GM12878 (cell line): Measurements from ENCODE around the gene ANKRD37. TPM values are rescaled to one million over a fixed set of nuclear protein-coding genes. Genes with fewer than 3 reads are reported as not detected.

Source experiments
- ATAC-seq: fragments of 200-7000 bp; cut with Tn5 transposase; 3 replicates; pipeline ENCODE4 v1.9.1; 2020; ENCODE audit warnings: mild to moderate bottlenecking, moderate library complexity
- BruUV-seq: library from RNA; stranded (reverse); fragments of 400-500 nt; replicated peaks from 2 replicates; lab custom pipeline; 2021; lab: Mats Ljungman, UMichigan
- CTCF ChIA-PET: fragments of 300-600 bp; sonication (Branson Sonifier 250); formaldehyde crosslinking; extraction: SDS; loops from one replicate; lab custom pipeline; 2021; ENCODE audit warnings: inconsistent platforms; lab: Yijun Ruan, JAX
- POLR2A ChIA-PET: fragments of 350-600 bp; formaldehyde crosslinking; extraction: SDS; loops from one replicate; lab custom pipeline; 2021; ENCODE audit warnings: inconsistent platforms; lab: Charles Lee
- RAD21 ChIA-PET: fragments of 300-600 bp; sonication (Branson Sonifier 250); formaldehyde crosslinking; loops from one replicate; lab custom pipeline; 2023; ENCODE audit warnings: antibody characterized with exemption; ENCODE audit not compliant: unreplicated experiment; lab: Charles Lee
- SMC1A ChIA-PET: fragments of 300-600 bp; sonication (Branson Sonifier 250); formaldehyde crosslinking; loops from one replicate; lab custom pipeline; 2023; ENCODE audit not compliant: unreplicated experiment, uncharacterized antibody; lab: Charles Lee
- DNase-seq: peaks from one replicate; pipeline ENCODE4 v3.0.0-alpha.2; 2011; ENCODE audit warnings: low read depth, low spot score
- FAIRE-seq: peaks from 3 replicates; lab custom pipeline; 2011; peaks lifted over from hg19 to GRCh38; lab: Jason Lieb, UNC
- H2AFZ ChIP-seq: 2 replicates; pipeline ENCODE4 v1.6.0; 2011; ENCODE audit warnings: low read depth, low read length, control low read depth; ENCODE audit not compliant: control insufficient read depth
- H3K27ac ChIP-seq: 2 replicates; pipeline ENCODE4 v1.5.1; 2011; ENCODE audit warnings: control low read depth; ENCODE audit not compliant: control insufficient read depth, insufficient read depth
- H3K27me3 ChIP-seq, 2 experiments: replicated peaks in 1 of 2; 2 replicates each; pipeline versions ENCODE4 v1.6.0 to v1.6.1; 2011; ENCODE audit warnings: low read length in 1 of 2; ENCODE audit not compliant: control insufficient read depth in 2 of 2, insufficient read depth in 2 of 2
- H3K36me3 ChIP-seq, 2 experiments: 2 replicates each; pipeline ENCODE4 v1.5.1; 2011; ENCODE audit warnings: low read length in 1 of 2; ENCODE audit not compliant: control insufficient read depth in 2 of 2, insufficient read depth in 2 of 2
- H3K4me1 ChIP-seq: 2 replicates; pipeline ENCODE4 v1.6.1; 2011; ENCODE audit warnings: mild to moderate bottlenecking, low read length, moderate library complexity, mixed read lengths; ENCODE audit not compliant: control insufficient read depth, insufficient read depth
- H3K4me2 ChIP-seq: 2 replicates; pipeline ENCODE4 v1.6.0; 2011; ENCODE audit warnings: control low read depth; ENCODE audit not compliant: control insufficient read depth, insufficient read depth
- H3K4me3 ChIP-seq: fragments of 200-600 bp; sonication (generic); 2 replicates; pipeline ENCODE4 v1.5.1; 2016
- H3K79me2 ChIP-seq: 2 replicates; pipeline ENCODE4 v1.6.0; 2011; ENCODE audit warnings: low read length; ENCODE audit not compliant: control insufficient read depth, insufficient read depth
- H3K9ac ChIP-seq: 2 replicates; pipeline ENCODE4 v1.8.0; 2011; ENCODE audit warnings: low read length, control low read depth, mixed read lengths; ENCODE audit not compliant: control insufficient read depth, insufficient read depth
- H3K9me3 ChIP-seq: replicated peaks from 3 replicates; pipeline ENCODE4 v1.5.1; 2011; ENCODE audit warnings: mild to moderate bottlenecking, low read length; ENCODE audit not compliant: control insufficient read depth, insufficient read depth
- H4K20me1 ChIP-seq: 2 replicates; pipeline ENCODE4 v1.6.0; 2011; ENCODE audit not compliant: control insufficient read depth, insufficient read depth
- GATAD2B ChIP-seq: fragments of 450-650 bp; conservative IDR thresholded peaks from 2 replicates; pipeline ENCODE4 v1.6.1; 2017; ENCODE audit warnings: low read depth, mild to moderate bottlenecking, moderate library complexity
- NFXL1 ChIP-seq: fragments of 450-650 bp; IDR thresholded peaks from 2 replicates; pipeline ENCODE4 v1.6.1; 2017; ENCODE audit warnings: antibody characterized with exemption, mild to moderate bottlenecking, borderline replicate concordance
- NR2C1 ChIP-seq: fragments of 450-650 bp; IDR thresholded peaks from 2 replicates; pipeline ENCODE4 v1.6.1; 2017; ENCODE audit warnings: antibody characterized with exemption, mild to moderate bottlenecking, moderate library complexity
- PML ChIP-seq: IDR thresholded peaks from 2 replicates; pipeline ENCODE4 v1.6.1; 2012; ENCODE audit warnings: low read length, inconsistent platforms
- POLR2A ChIP-seq: IDR thresholded peaks from 2 replicates; pipeline ENCODE4 v1.6.1; 2011; ENCODE audit warnings: low read depth, mild to moderate bottlenecking, low read length
- POLR2AphosphoS2 ChIP-seq: IDR thresholded peaks from 2 replicates; pipeline ENCODE4 v1.6.1; 2011; ENCODE audit warnings: low read depth, mild to moderate bottlenecking, low read length, improper control_type of control experiment, moderate library complexity
- POLR2AphosphoS5 ChIP-seq: IDR thresholded peaks from 2 replicates; pipeline ENCODE4 v1.6.1; 2011; ENCODE audit warnings: mild to moderate bottlenecking, low read length, inconsistent platforms
- SP1 ChIP-seq: IDR thresholded peaks from one replicate; pipeline ENCODE4 v1.6.1; 2011; ENCODE audit warnings: low read depth, low read length
- TCF3 ChIP-seq: IDR thresholded peaks from 2 replicates; pipeline ENCODE4 v1.6.1; 2012; ENCODE audit warnings: low read depth, mild to moderate bottlenecking, low read length, borderline replicate concordance; ENCODE audit not compliant: insufficient read depth
- ZNF384 ChIP-seq: IDR thresholded peaks from 2 replicates; pipeline ENCODE4 v1.6.1; 2012; ENCODE audit warnings: low read depth, mild to moderate bottlenecking, low read length, improper control_type of control experiment, borderline replicate concordance
- ZSCAN29 ChIP-seq: fragments of 450-650 bp; IDR thresholded peaks from 2 replicates; pipeline ENCODE4 v1.6.1; 2017; ENCODE audit warnings: mild to moderate bottlenecking, moderate library complexity
- WGBS: methylation state at CpG from one replicate; pipeline ENCODE4 v1.1.6; 2016; ENCODE audit warnings: low lambda C conversion rate; ENCODE audit not compliant: insufficient replicate concordance, insufficient coverage; ENCODE audit errors: missing lambda C conversion rate; 5-methylcytosine and 5-hydroxymethylcytosine counted together
- in situ Hi-C: fragments of 300-500 bp; cut with MboI; formaldehyde crosslinking; loops from 9 replicates; pipeline ENCODE4 v1.14.3; 2018; ENCODE audit warnings: mixed read lengths
- intact Hi-C: fragments of 100-400 bp; cut with micrococcal nuclease; formaldehyde crosslinking; loops from one replicate; pipeline ENCODE4 v1.14.2; 2022; ENCODE audit not compliant: unreplicated experiment
- polyA plus RNA-seq, 11 experiments: library from polyadenylated mRNA; depleted of rRNA in 4 of 11; unstranded in 6 of 11; stranded (reverse) in 5 of 11; fragments of >200 nt; fragmentation: Nextera tagmentation in 4 of 11; fragmentation: Illumina TruSeq in 1 of 11; extraction: Ambion mirVana in 4 of 11; extraction: Trizol in 1 of 11; gene quantifications; 1 replicate in 1 of 11; 2 replicates in 10 of 11; pipeline versions ENCODE4 v1.2.1 to v1.2.3, GENCODE V29; 2011 to 2016; ENCODE audit warnings: inconsistent platforms in 2 of 11, missing spikeins in 2 of 11, low read depth in 1 of 11
- total RNA-seq, 4 experiments: library from RNA; depleted of rRNA in 3 of 4; stranded (reverse); fragments of >200 nt in 3 of 4; fragmentation: Illumina TruSeq in 1 of 4; extraction: Trizol in 1 of 4; gene quantifications; 2 replicates each; pipeline versions ENCODE4 v1.2.1 to v1.2.3, GENCODE V29; 2013 to 2021
- TF ChIP-seq, protein P1 (sequence below): IDR thresholded peaks from 2 replicates; pipeline ENCODE4 v1.6.1; 2012; ENCODE audit warnings: low read depth, low read length, improper control_type of control experiment
- TF ChIP-seq, protein P2 (sequence below): IDR thresholded peaks from 2 replicates; pipeline ENCODE4 v1.6.1; 2011; ENCODE audit warnings: borderline replicate concordance, low read depth, mild to moderate bottlenecking, moderate library complexity, low read length; ENCODE audit not compliant: insufficient read depth, poor library complexity, severe bottlenecking

ANKRD37 gene
- total and polyA plus RNA-seq, 10 of the 15 experiments (the other 5 are each of a cell fraction or from before 2014, with no cell fraction given): 10.6 to 67.9 (median 24.2) TPM

DNA sequence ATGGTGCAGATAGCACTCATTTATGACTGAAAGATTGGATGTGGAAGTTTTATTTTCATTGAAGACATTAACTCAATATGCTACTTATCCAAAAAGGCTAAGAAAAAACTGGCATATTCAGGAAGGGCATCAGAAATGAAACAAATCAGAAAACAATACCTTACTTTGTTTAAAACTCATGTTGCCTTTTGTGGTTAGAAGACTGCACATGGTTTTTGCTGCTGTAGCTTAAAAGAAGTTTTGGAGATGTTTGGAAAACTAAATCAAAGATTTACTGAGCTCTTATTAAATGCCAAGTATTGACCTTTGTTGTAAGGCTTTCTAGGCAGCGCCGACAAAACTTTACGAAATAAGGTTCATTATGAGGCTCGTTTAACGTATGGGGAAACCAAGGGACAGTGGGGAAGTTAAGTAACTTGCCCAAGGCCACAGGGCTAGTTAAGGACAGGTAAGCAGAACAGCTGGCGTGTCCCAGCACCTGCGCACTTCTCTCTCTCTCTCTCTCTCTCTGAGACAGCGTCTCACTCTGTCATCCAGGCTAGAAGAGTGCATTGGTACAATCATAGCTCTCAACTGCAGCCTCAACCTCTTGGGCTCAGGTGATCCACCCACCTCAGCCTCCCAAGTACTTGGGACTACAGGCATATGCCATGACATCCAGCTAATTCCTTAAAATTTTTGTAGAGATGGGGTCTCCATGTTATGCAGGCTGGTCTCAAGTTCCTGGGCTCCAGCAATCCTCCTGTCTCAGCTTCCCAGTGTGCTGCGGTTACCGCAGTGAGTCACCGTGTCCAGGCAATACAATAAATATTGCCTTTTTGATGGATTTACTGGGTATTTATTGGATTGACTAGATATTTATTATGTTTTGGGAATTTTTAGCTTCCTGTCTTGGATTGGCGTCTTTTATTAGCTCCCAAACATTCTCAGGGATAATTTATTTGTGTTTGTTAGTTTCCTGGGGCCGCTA lies 17.0 kb upstream of the ANKRD37 start:
- Histone ChIP-seq H3K4me2 (no peak overlapping the region), H3K4me3 (no peak overlapping the region), H3K27ac (no peak overlapping the region), H3K4me1 (no peaks in the 10 kb centered on the region), H3K9ac (no peak overlapping the region), H3K27me3 (no peaks in the 10 kb centered on the region), H4K20me1 (no peaks in the 10 kb centered on the region), H2AFZ (no peak overlapping the region), H3K9me3 (no peaks in the 10 kb centered on the region; the same call in 1 of the 3 replicates), H3K36me3 (peaks cover 0 to 7% of the 10 kb centered on the region in 2 experiments; a peak in 2 of 4 replicates), H3K79me2 (no peaks in the 10 kb centered on the region)
- CTCF ChIA-PET: interaction anchor here (1.2 kb wide), 1 partner anchor 14 kb away, joined by 3 read pairs; no protein-coding TSS in a partner anchor
- POLR2A ChIA-PET: interaction anchor here (0.6 kb wide), 1 partner anchor 71 kb away, joined by 4 read pairs; no protein-coding TSS in a partner anchor
- SMC1A ChIA-PET: interaction anchor here (0.7 to 1.7 kb wide), 4 partner anchors 9 to 98 kb away, joined by 3 to 6 read pairs (median 4); no protein-coding TSS in a partner anchor
- ATAC-seq: no peak
- intact Hi-C loops (no loop called here), in situ Hi-C loops (no loop called here)
- BruUV-seq: no TSS peak
- over 99% methylated on average over 13 of the region's 13 CpGs for WGBS
- TF ChIP-seq ZNF384 (no peak), POLR2A (0 out of 2 replicates have a peak, but pooled peaks have one; percentile 34), TCF3 (no peak), ZSCAN29 (no peak), GATAD2B (no peak), PML (no peak), POLR2AphosphoS5 (peak; percentile 45), NR2C1 (no peak), NFXL1 (no peak), POLR2AphosphoS2 (peak; percentile 45; the same call in 1 of the 2 replicates), SP1 (no peak)
- TF ChIP-seq, protein P1, sequence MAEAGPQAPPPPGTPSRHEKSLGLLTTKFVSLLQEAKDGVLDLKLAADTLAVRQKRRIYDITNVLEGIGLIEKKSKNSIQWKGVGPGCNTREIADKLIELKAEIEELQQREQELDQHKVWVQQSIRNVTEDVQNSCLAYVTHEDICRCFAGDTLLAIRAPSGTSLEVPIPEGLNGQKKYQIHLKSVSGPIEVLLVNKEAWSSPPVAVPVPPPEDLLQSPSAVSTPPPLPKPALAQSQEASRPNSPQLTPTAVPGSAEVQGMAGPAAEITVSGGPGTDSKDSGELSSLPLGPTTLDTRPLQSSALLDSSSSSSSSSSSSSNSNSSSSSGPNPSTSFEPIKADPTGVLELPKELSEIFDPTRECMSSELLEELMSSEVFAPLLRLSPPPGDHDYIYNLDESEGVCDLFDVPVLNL: no peak
- TF ChIP-seq, protein P2, sequence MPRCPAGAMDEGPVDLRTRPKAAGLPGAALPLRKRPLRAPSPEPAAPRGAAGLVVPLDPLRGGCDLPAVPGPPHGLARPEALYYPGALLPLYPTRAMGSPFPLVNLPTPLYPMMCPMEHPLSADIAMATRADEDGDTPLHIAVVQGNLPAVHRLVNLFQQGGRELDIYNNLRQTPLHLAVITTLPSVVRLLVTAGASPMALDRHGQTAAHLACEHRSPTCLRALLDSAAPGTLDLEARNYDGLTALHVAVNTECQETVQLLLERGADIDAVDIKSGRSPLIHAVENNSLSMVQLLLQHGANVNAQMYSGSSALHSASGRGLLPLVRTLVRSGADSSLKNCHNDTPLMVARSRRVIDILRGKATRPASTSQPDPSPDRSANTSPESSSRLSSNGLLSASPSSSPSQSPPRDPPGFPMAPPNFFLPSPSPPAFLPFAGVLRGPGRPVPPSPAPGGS: peak; percentile 8
- DNase-seq: no peak
- RAD21 ChIA-PET: interaction anchor here (1.2 kb wide), 1 partner anchor 73 kb away, joined by 3 read pairs; no protein-coding TSS in a partner anchor
- FAIRE-seq: no peak
